22Rv1 (cell line): Measurements from ENCODE around the gene OSTC.

Source experiments
- ZFX ChIP-seq: fragments of 450-650 bp; IDR thresholded peaks from 2 replicates; pipeline ENCODE4 v1.6.1; 2017; ENCODE audit warnings: antibody characterized with exemption, borderline replicate concordance
- TF ChIP-seq, protein P1 (sequence below): fragments of 450-650 bp; IDR thresholded peaks from 2 replicates; pipeline ENCODE4 v1.5.1; 2017; ENCODE audit warnings: mild to moderate bottlenecking

DNA sequence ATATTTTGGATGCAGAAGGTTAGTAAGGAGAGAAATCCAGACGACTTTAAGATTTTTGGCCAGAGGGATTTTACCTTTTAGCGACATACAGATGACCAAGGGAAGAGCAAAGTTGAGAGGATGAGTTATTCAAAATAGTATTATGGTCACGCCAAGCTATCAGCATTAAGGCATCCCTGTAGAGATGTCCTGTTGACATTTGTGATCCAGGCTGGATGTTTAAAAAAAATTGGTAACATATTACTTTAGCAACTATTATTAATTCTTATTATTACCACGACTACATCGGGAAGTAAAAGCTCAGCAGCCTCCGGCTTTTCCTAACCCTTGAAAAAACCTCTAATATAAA, 562 bp upstream of the OSTC start:
- TF ChIP-seq, protein P1, sequence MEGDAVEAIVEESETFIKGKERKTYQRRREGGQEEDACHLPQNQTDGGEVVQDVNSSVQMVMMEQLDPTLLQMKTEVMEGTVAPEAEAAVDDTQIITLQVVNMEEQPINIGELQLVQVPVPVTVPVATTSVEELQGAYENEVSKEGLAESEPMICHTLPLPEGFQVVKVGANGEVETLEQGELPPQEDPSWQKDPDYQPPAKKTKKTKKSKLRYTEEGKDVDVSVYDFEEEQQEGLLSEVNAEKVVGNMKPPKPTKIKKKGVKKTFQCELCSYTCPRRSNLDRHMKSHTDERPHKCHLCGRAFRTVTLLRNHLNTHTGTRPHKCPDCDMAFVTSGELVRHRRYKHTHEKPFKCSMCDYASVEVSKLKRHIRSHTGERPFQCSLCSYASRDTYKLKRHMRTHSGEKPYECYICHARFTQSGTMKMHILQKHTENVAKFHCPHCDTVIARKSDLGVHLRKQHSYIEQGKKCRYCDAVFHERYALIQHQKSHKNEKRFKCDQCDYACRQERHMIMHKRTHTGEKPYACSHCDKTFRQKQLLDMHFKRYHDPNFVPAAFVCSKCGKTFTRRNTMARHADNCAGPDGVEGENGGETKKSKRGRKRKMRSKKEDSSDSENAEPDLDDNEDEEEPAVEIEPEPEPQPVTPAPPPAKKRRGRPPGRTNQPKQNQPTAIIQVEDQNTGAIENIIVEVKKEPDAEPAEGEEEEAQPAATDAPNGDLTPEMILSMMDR = no peak; the same call in 1 of the 2 replicates
- no peak for TF ChIP-seq ZFX
